Fibroblast of peridontal ligament (primary cell): ENCODE data around the gene ESM1.

ENCODE experiments used
- DNase-seq: peaks from one replicate; pipeline ENCODE4 v3.0.0-alpha.2; 2010; ENCODE audit errors: extremely low read depth

The ESM1 gene

DNA sequence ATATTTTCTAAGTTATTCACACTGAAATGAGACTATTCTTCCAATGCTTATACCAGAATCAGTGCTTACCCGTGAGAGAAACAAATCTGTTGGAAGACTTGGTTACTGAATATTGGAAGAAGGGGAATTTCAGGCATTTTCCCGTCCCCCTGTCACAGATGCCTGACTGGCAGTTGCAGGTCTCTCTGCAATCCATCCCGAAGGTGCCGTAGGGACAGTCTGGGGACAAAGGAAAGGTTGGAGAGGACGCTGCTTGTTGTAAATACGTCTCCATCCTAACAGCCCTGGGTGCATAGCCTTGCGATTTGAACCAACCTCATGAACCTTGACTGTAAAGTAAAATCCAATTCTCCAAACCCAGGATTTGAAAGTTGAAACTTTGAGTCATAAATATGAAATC, 3.5 kb downstream of the ESM1 start:
- no peak for DNase-seq

DNA sequence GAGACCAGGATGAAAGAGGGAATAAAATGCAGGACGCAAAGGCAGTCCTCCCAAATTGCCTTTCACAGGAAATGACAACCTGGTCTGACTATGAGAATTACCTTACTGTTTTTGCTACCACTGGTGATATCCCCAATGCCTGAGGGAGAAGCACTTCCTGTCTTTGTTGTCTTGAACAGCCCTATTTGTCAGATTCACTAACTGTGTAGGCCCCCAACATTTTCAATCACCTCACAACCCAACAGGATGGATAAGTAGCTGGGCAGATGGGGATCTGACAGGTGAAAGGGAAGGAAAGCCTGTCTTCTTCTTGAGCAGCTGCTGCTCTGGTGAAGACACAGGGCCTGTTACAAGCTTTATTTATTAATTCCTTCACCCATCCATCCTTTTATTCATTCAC, 9.7 kb downstream of the ESM1 start:
- DNase-seq: no peak

DNA sequence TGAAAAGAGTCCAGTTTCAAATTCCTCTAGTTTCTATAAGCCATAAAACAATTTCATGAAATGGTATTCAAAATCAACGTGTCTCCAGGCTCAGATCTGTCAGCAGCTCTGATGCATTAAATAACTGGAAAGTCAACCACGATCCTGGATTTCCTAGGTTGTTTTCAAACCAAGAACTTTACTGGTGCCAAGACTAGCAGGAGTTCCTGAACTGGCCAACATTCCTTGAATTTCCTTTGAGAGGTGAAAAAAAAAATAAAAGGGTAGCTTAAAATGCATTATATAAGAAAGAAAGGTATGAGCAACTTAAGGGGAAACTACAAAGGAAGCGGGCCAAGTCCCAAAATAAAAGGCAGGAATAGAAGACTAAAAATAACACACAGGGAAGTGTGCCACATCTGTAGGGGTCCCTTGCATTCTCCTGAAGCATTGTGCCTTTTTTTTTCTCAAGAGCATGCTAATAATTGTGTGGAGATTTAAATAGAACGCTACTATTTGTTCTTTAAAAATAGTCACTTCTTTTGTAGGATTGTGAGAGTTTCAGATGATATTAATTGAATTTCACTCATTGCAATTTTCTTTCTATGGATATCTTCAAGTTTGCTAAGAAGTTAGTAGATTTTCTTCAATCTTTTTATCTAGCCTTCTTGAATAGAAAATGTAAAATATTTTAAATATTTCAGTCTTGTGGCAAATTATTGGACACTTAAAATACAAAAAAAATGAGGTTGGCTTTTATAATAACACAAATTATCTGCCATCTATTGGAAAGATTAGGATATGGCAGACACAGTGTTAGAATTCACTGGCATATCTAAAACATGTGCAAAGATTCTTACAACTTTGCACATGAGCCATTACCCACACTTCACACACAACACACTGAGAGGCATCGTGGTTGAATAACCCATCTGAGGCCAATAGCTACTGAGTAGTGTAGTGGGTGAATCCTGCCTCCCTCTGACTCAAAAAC, 15.3 kb downstream of the ESM1 start:
- no peak for DNase-seq

DNA sequence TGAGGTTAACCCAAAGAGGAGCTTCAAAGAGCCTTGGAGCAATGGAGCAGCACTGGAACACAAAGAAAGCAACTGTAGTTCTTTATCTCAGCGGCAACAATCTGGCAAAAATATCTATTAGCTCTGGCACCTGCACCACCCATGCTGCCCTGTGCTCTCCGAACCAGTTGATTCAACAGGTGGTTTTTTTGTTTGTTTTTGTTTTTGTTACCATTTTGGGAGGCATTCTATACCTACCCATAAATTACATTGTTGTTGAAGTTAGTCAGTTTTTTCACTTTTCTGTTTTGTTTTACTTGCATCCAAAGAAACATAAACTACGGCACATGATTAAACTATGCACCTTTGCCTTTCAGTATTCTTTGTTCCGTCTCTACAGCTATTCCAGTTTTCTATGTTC, 16.2 kb downstream of the ESM1 start:
- no peak for DNase-seq

DNA sequence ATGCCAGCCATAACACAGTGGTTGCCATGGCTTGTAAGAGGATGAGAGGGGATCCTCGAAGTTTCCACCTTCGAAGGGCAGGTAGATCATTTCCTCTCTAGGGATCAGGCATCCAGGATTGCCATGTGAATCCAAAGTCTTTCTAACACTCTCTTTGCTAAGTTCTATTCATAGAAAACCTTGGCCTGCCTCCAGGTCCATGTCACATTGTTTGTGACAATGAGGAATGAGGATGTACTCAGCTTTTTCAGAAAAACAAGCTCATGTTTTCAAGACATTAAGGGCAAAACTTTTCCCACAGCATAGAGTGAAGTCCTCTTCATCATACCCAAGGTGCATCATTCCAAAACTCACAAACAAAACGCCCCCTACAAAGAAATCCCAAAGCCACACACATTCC, 19.6 kb downstream of the ESM1 start:
- DNase-seq: no peak

DNA sequence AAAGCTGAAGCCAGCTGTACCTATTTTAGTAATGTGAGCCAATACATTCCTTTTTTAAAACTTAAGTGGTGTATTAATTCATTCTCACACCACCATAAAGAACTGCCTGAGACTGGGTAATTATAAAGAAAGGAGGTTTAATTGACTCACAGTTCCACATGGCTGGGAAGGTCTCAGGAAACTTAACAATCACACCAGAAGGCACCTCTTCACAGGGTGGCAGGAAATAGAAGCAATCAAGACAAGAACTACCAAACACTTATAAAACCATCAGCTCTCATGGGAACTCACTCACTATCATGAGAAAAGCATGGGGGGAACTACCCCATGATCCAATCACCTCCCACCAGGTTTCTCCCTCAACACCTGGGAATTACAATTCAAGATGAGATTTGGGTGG, 21.0 kb downstream of the ESM1 start:
- no peak for DNase-seq

DNA sequence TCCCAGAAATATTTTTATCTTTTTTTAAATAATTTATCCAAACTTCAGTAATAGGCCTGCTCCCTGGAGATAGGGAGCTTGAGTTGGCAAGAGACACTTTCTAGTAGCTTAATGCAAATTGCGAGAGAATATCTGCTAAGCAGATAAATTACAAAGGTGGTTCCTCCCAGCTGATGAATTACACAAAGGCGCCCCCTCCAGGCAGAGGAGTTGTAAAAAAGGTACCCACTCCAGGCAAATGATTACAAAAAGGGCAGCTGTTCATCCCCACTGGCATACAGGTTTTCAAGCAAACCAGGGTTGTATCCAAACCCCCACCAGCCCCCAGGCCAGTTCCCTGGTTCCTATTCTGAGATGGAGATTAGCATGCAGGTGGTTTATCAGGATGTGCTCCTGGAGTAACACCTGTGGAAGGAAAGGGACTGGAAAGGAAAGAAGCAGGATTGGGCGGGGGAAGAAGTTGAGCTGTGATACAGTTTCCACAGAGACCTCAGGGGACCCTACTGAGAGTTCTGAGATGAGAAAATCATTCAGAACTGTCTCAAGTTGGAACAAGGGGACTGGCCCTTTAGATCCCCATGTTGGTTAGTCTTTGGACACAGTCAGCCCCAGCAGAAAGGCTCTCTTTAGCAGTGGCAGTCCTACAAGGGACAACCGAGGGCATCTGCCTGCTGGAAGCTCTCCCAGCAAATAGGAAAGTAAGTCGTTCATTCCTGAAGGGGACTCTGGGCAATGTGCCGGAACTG, 25.5 kb downstream of the ESM1 start:
- DNase-seq: no peak

DNA sequence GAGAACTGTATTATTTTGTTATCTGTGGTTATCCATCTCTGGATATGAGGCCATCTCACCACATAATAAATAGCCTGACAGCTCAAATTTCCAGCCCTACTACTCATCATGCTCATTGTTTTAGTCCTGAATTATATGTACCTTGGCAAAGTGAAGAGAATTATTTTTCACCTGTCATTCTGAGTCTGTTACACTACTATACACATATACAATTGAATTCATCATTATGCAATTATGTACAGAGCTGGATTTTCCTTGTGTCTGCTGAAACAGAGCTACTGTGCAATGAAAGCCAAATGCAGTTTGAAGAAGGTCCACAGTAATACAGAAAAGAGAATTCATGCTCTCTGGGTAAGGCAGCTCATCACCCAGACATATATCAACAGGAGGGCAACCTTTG, 28.5 kb downstream of the ESM1 start:
- no peak for DNase-seq

DNA sequence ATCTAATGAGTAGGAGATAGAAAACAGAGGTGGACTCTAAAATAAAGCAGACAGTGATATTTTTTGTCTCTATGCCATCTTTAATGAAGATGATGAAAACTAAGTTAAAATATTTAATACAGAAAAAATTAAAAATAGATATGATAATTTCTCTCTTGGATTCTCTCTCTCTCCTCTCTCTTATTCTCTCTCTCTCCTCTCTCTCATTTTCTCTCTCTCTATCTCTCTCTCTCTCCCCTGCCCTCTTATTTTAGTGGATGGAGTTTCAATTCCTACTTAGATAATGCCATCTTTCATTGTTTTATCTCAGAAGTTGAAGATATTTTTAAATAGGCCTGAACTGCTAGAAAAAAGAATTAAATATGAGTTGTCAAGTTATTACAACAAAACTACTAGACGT, 38.2 kb downstream of the ESM1 start:
- DNase-seq: no peak

DNA sequence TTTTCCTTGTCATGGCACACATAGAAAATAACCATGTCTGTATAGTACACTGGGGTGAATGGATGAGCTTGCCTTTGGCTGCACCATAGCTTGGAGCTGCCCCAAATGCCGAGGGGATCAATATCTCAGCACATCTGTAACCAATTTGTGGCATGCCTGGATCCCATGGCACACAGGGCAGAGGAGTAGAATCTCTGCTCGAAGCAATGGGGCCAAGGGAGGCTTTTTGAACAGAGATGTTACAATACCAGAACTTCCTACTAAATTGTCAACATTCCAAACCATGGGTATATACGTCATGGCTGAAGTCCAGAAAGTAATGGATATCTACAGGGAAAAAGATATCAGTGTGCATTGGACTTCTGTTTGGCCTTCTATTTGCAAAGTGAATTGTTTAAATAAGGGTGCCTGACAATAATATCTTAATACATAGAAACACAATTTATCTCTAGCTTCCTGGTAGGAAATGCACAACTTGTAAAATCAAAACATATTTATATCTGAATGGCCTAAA, 39.0 kb downstream of the ESM1 start:
- peak; percentile 60 for DNase-seq

DNA sequence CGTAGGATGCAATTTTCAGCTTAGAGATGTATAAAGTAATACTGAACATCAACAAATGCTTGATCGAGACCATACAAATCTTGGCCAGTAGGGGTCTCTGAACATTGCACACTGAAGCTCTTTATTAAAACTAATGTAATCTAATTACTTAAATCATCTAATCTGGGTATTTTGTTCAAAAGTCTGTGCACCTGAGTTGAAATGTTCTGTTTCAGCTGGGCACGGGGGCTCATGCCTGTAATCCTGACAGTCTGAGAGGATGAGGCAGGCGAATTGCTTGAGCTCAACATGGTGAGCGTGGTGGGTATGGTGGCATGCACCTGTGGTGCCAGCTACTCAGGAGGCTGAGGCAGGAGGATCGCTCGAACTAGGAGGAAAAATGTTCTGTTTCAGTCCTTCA, 41.0 kb downstream of the ESM1 start:
- peak; percentile 73 for DNase-seq

DNA sequence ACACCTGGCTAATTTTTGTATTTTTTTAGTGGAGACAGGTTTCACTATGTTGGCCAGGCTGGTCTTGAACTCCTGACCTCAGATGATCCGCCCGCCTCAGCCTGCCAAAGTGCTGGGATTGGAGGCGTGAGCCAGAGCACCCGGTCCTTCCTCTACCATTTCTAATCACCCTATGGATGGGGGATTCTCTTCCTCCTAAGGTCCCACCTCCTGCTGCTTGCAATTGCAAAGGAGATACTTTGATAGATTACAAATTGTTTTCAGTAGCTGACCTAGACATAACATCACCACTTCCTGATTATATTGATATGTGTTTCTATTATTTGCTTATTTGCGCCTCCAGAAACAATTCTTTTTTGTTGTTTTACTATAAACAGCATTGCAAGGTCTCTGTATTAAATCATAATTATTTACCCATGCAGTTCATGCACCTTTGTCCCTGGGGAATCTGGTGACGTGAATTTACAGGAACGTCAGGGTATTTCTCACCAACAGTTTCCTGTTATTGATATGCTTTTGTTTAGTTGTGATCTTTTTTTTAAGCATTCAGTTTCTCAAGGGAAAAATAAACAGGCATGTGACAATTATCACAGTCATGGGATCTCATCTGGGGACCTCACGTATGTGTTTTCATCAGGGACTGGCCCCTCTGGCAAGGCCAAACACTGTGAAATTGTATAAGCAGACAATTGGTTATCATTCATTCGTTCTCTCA, 43.2 kb downstream of the ESM1 start:
- DNase-seq: no peak

DNA sequence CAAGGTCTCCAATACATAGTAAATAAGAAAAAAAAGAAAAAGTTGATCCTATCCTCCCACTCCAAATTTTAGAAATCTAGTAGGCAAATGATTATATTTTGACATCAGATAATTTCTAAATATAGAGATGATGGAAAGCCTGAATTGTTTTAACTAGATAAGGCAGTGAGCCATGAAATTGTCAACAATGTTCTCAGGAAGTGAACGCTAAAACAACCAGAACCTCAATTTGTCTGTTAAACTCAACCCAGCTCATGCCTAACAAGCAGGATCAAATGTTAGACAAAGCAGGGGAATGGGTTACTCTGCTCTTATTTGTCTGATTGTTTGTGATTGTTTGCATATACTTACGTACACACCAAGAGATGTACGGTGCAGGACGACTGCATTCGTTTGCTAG, 49.2 kb downstream of the ESM1 start:
- no peak for DNase-seq

DNA sequence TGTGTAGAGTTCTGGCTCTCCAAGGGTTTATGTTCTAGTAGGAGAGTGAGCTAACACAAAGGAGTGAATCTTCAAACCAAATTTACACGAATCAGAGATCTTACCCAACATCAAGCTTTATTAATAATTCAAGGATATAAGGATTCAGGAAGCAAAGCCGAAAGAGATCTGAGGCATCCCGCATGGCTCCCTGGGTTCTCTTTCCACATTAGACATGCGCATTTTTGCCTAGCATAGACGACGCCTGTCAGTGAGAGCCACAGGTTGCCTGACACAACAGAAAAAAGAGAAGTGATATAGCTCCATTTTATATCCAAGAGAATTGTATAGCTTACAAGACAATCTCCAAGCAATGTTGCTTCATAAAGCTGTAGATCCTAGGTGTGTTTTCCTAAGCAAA, 52.6 kb downstream of the ESM1 start:
- no peak for DNase-seq

DNA sequence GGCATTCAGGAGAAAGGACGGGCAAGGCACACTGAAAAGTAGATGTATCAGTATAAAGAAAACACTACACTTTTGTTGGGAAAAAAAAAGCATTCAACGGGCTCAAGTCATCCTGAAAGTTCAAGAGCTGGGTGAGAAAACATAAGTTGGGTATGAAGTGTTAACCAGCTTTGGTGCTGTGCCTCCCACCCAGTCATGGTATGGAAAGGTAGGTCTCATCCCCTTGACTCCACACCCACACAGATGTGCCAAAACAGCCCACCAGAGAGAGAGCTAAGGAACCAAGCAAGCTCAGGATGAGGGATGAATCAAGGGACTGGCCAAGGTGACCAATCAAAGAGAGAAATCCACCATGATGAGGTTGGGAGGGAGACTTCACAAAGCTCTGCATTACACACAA, 54.7 kb downstream of the ESM1 start:
- DNase-seq: no peak
